IMR-90 (cell line): ENCODE results near the gene PMF1. TPM values are rescaled to one million over a fixed set of nuclear protein-coding genes. Genes with fewer than 3 reads are reported as not detected.

Source experiments
- ATAC-seq: fragments of 200-7000 bp; cut with Tn5 transposase; 2 replicates; pipeline ENCODE4 v1.9.1; 2020; ENCODE audit warnings: low read depth, mild to moderate bottlenecking, moderate library complexity
- BruUV-seq: library from RNA; stranded (reverse); fragments of 400-500 nt; replicated peaks from 2 replicates; lab custom pipeline; 2021; lab: Mats Ljungman, UMichigan
- CTCF ChIA-PET: fragments of 300-600 bp; formaldehyde crosslinking; extraction: SDS; loops from one replicate; lab custom pipeline; 2021; ENCODE audit warnings: antibody characterized with exemption; lab: Yijun Ruan, JAX
- POLR2A ChIA-PET: fragments of 300-600 bp; sonication (Branson Sonifier 250); formaldehyde crosslinking; loops from one replicate; lab custom pipeline; 2022; ENCODE audit warnings: antibody characterized with exemption; ENCODE audit not compliant: unreplicated experiment; lab: Charles Lee
- DNase-seq: peaks from one replicate; pipeline ENCODE4 v3.0.0; 2013
- H2AFZ ChIP-seq: replicated peaks from 2 replicates; pipeline ENCODE3; 2013; ENCODE audit warnings: low read length, mild to moderate bottlenecking; ENCODE audit not compliant: poor library complexity
- H2AK5ac ChIP-seq: 2 replicates; pipeline ENCODE4 v1.6.1; 2013; ENCODE audit warnings: low read depth, low read length, inconsistent platforms
- H2AK9ac ChIP-seq: replicated peaks from 2 replicates; pipeline ENCODE3; 2013; ENCODE audit warnings: mild to moderate bottlenecking, low read depth, low read length, moderate library complexity; ENCODE audit not compliant: poor library complexity
- H2BK120ac ChIP-seq: 2 replicates; pipeline ENCODE4 v1.6.1; 2013; ENCODE audit warnings: low read depth, low read length, inconsistent platforms
- H2BK15ac ChIP-seq: 3 replicates; pipeline ENCODE4 v1.6.1; 2013; ENCODE audit warnings: low read depth, low read length, inconsistent platforms
- H2BK20ac ChIP-seq: 2 replicates; pipeline ENCODE4 v1.6.1; 2013; ENCODE audit warnings: low read depth, mild to moderate bottlenecking, inconsistent platforms, low read length, moderate library complexity
- H2BK5ac ChIP-seq: 2 replicates; pipeline ENCODE4 v1.6.1; 2013; ENCODE audit warnings: mild to moderate bottlenecking, low read depth, low read length, inconsistent platforms; ENCODE audit not compliant: poor library complexity, severe bottlenecking
- H3K14ac ChIP-seq: replicated peaks from 2 replicates; pipeline ENCODE4 v1.6.1; 2013; ENCODE audit warnings: low read depth, low read length, inconsistent platforms
- H3K18ac ChIP-seq: 2 replicates; pipeline ENCODE4 v1.6.1; 2013; ENCODE audit warnings: low read depth, low read length, control low read depth
- H3K23ac ChIP-seq: 2 replicates; pipeline ENCODE4 v1.6.1; 2013; ENCODE audit warnings: low read depth, low read length, inconsistent platforms
- H3K27ac ChIP-seq: 2 replicates; pipeline ENCODE4 v1.5.1; 2013; ENCODE audit warnings: mild to moderate bottlenecking, control low read depth, low read length; ENCODE audit not compliant: insufficient read depth
- H3K27me3 ChIP-seq: 2 replicates; pipeline ENCODE4 v1.6.1; 2013; ENCODE audit warnings: low read length; ENCODE audit not compliant: control insufficient read depth, insufficient read depth
- H3K36me3 ChIP-seq: 2 replicates; pipeline ENCODE4 v1.6.1; 2013; ENCODE audit warnings: low read length, mixed read lengths; ENCODE audit not compliant: control insufficient read depth, insufficient read depth
- H3K4ac ChIP-seq: 2 replicates; pipeline ENCODE4 v1.6.1; 2013; ENCODE audit warnings: low read depth, low read length, inconsistent platforms
- H3K4me1 ChIP-seq: 2 replicates; pipeline ENCODE4 v1.6.1; 2013; ENCODE audit warnings: low read length, mixed read lengths; ENCODE audit not compliant: control insufficient read depth, insufficient read depth
- H3K4me2 ChIP-seq: 2 replicates; pipeline ENCODE4 v1.6.1; 2013; ENCODE audit warnings: low read depth, mild to moderate bottlenecking, control low read depth, low read length, moderate library complexity
- H3K4me3 ChIP-seq: 2 replicates; pipeline ENCODE4 v1.5.1; 2013; ENCODE audit warnings: low read depth, mild to moderate bottlenecking, control low read depth, low read length, moderate library complexity; ENCODE audit not compliant: insufficient read depth
- H3K56ac ChIP-seq: 2 replicates; pipeline ENCODE4 v1.6.1; 2013; ENCODE audit warnings: low read length, inconsistent platforms; ENCODE audit not compliant: insufficient read depth; ENCODE audit errors: extremely low read depth
- H3K79me1 ChIP-seq, 2 experiments: 2 replicates each; pipeline ENCODE4 v1.6.1; 2013; ENCODE audit warnings: low read length in 2 of 2, inconsistent platforms in 1 of 2, low read depth in 1 of 2
- H3K9ac ChIP-seq: 2 replicates; pipeline ENCODE4 v1.6.1; 2013; ENCODE audit warnings: low read depth, low read length, control low read depth
- H3K9me1 ChIP-seq: 2 replicates; pipeline ENCODE4 v1.6.1; 2013; ENCODE audit warnings: low read length, inconsistent platforms; ENCODE audit not compliant: insufficient read depth
- H3K9me3 ChIP-seq: 2 replicates; pipeline ENCODE4 v1.6.1; 2013; ENCODE audit warnings: low read length; ENCODE audit not compliant: control insufficient read depth, insufficient read depth
- H4K20me1 ChIP-seq: 2 replicates; pipeline ENCODE4 v1.6.1; 2013; ENCODE audit warnings: low read length, inconsistent platforms; ENCODE audit not compliant: insufficient read depth
- H4K5ac ChIP-seq: 2 replicates; pipeline ENCODE4 v1.6.1; 2013; ENCODE audit warnings: mild to moderate bottlenecking, low read depth, low read length, control low read depth
- H4K8ac ChIP-seq, 2 experiments: 2 replicates each; pipeline ENCODE4 v1.6.1; 2013; ENCODE audit warnings: low read depth in 2 of 2, low read length in 2 of 2, control low read depth in 1 of 2, inconsistent platforms in 1 of 2
- H4K91ac ChIP-seq: 2 replicates; pipeline ENCODE4 v1.6.1; 2013; ENCODE audit warnings: low read depth, low read length, inconsistent platforms; ENCODE audit not compliant: insufficient read depth
- BHLHE40 ChIP-seq: fragments of 150-350 bp; IDR thresholded peaks from 2 replicates; pipeline ENCODE4 v1.6.1; 2016; ENCODE audit warnings: mild to moderate bottlenecking, low read depth, low read length
- CEBPB ChIP-seq: IDR thresholded peaks from 2 replicates; pipeline ENCODE4 v1.6.1; 2012; ENCODE audit warnings: low read depth, low read length, improper control_type of control experiment
- CTCF ChIP-seq: conservative IDR thresholded peaks from 2 replicates; pipeline ENCODE4 v1.5.1; 2012; ENCODE audit warnings: mild to moderate bottlenecking, low read depth, low read length, improper control_type of control experiment
- ELK1 ChIP-seq: fragments of 150-350 bp; IDR thresholded peaks from 2 replicates; pipeline ENCODE4 v1.6.1; 2016; ENCODE audit warnings: low read depth, mild to moderate bottlenecking, low read length, moderate library complexity, borderline replicate concordance
- FOS ChIP-seq: fragments of 150-350 bp; IDR thresholded peaks from 2 replicates; pipeline ENCODE4 v1.6.1; 2016; ENCODE audit warnings: low read depth, low read length
- MAFK ChIP-seq: IDR thresholded peaks from 2 replicates; pipeline ENCODE4 v1.6.1; 2012; ENCODE audit warnings: low read depth, low read length, improper control_type of control experiment
- MAZ ChIP-seq: IDR thresholded peaks from 2 replicates; pipeline ENCODE4 v1.6.1; 2012; ENCODE audit warnings: low read depth, mild to moderate bottlenecking, low read length, improper control_type of control experiment, moderate library complexity, borderline replicate concordance
- NFE2L2 ChIP-seq: fragments of 150-350 bp; IDR thresholded peaks from 2 replicates; pipeline ENCODE4 v1.6.1; 2016; ENCODE audit warnings: low read depth, mild to moderate bottlenecking, low read length
- POLR2A ChIP-seq: IDR thresholded peaks from 2 replicates; pipeline ENCODE4 v1.6.1; 2012; ENCODE audit warnings: mild to moderate bottlenecking, low read depth, low read length
- RAD21 ChIP-seq: IDR thresholded peaks from 2 replicates; pipeline ENCODE4 v1.6.1; 2012; ENCODE audit warnings: low read length, improper control_type of control experiment
- RCOR1 ChIP-seq: IDR thresholded peaks from 2 replicates; pipeline ENCODE4 v1.6.1; 2012; ENCODE audit warnings: mild to moderate bottlenecking, low read length, improper control_type of control experiment; ENCODE audit not compliant: insufficient replicate concordance
- RFX5 ChIP-seq: IDR thresholded peaks from 2 replicates; pipeline ENCODE4 v1.8.0; 2012; ENCODE audit warnings: low read depth, mild to moderate bottlenecking, low read length, moderate library complexity
- SMC3 ChIP-seq: fragments of 150-350 bp; IDR thresholded peaks from 2 replicates; pipeline ENCODE4 v1.6.1; 2016; ENCODE audit warnings: low read depth, mild to moderate bottlenecking, antibody characterized with exemption, low read length, moderate library complexity
- USF2 ChIP-seq: fragments of 150-350 bp; IDR thresholded peaks from 2 replicates; pipeline ENCODE4 v1.6.1; 2017; ENCODE audit warnings: mild to moderate bottlenecking, antibody characterized with exemption, low read length, low read depth
- WGBS, 2 experiments: methylation state at CpG; one replicate each; pipeline versions ENCODE4 v1.1.5 to v1.1.7; 2013; ENCODE audit warnings: missing lambda C conversion rate in 2 of 2; ENCODE audit not compliant: insufficient read length in 1 of 2; ENCODE audit errors: extremely low coverage in 2 of 2; 5-methylcytosine and 5-hydroxymethylcytosine counted together
- dilution Hi-C: fragments of 300-500 bp; cut with HindIII; formaldehyde crosslinking; loops from one replicate; pipeline ENCODE4 v1.14.3; 2018; ENCODE audit warnings: low sequenced_read_pairs; ENCODE audit not compliant: unreplicated experiment
- in situ Hi-C: fragments of 300-500 bp; cut with MboI; formaldehyde crosslinking; loops from 3 replicates; pipeline ENCODE4 v1.14.3; 2019; ENCODE audit warnings: low sequenced_read_pairs, inconsistent platforms, mixed read lengths
- intact Hi-C: fragments of 100-400 bp; cut with micrococcal nuclease; formaldehyde crosslinking; loops from 2 replicates; pipeline ENCODE4 v1.10.0; 2022
- polyA plus RNA-seq, 3 experiments: library from polyadenylated mRNA; depleted of rRNA; stranded (reverse); fragments of >200 nt; gene quantifications; 2 replicates each; pipeline ENCODE4 v1.2.3, GENCODE V29; 2012; ENCODE audit warnings: low replicate concordance in 1 of 3
- total RNA-seq: library from RNA; depleted of rRNA; stranded (reverse); fragments of >200 nt; gene quantifications from 2 replicates; pipeline ENCODE4 v1.2.3, GENCODE V29; 2012

Gene PMF1
- total and polyA plus RNA-seq, 2 of the 4 experiments (the other 2 are of a cell fraction) = 54.8 to 73.4 TPM

- 65% methylated on average over 4 of the region's 16 CpGs; no CpG with 5 or more reads in 1 of the 2 experiments for WGBS, 2 experiments
- H3K27me3 ChIP-seq = peaks cover 12% of the 10 kb centered on the region; the same call in 1 of the 2 replicates
- no peak within 1 kb of the TSS for H3K18ac ChIP-seq
- in situ Hi-C loops (no loop called here), intact Hi-C loops (no loop called here), dilution Hi-C loops (no loop called here)
- H2BK5ac ChIP-seq = no peak within 1 kb of the TSS
- H2AK9ac ChIP-seq = peak within 1 kb of the TSS; percentile 44
- no peak within 1 kb of the TSS for H2AFZ ChIP-seq
- no peak within 1 kb of the TSS for H3K56ac ChIP-seq
- ChIA-PET CTCF (no interaction called here), POLR2A (interaction anchor here (0.6 kb wide), 1 partner anchor 35 kb away, joined by 4 read pairs; the partner anchor contains the start of gene SMG5)
- H2BK15ac ChIP-seq = no peak within 1 kb of the TSS
- H3K79me1 ChIP-seq = no peaks in the 10 kb centered on the region
- H3K4me1 ChIP-seq = peaks cover 2% of the 10 kb centered on the region; the same call in 1 of the 2 replicates
- no peak within 1 kb of the TSS for H2AK5ac ChIP-seq
- H3K9ac ChIP-seq = no peak within 1 kb of the TSS
- no TSS peak for BruUV-seq
- no peak within 1 kb of the TSS for H3K4ac ChIP-seq
- H3K9me1 ChIP-seq = no peaks in the 10 kb centered on the region
- H3K4me2 ChIP-seq = no peak within 1 kb of the TSS
- no peak within 1 kb of the TSS for H2BK20ac ChIP-seq
- H4K20me1 ChIP-seq = no peaks in the 10 kb centered on the region; the same call in none of the 2 replicates
- ATAC-seq (no peak; the same call in 1 of the 2 replicates), DNase-seq (no peak)
- no peak within 1 kb of the TSS for H3K14ac ChIP-seq
- no peak within 1 kb of the TSS for H3K27ac ChIP-seq
- 0 out of 2 replicates have a peak within 1 kb of the TSS, but pooled peaks have one; percentile 10 for H3K23ac ChIP-seq
- no peak within 1 kb of the TSS for H2BK120ac ChIP-seq
- H3K36me3 ChIP-seq = peaks cover 37% of the 10 kb centered on the region
- no peaks in the 10 kb centered on the region for H3K9me3 ChIP-seq
- no peak within 1 kb of the TSS for H4K8ac ChIP-seq
- no peak within 1 kb of the TSS for H3K4me3 ChIP-seq
- no peak within 1 kb of the TSS for H4K91ac ChIP-seq
- no peak within 1 kb of the TSS for H4K5ac ChIP-seq
- TF ChIP-seq CEBPB (no peak), BHLHE40 (no peak), RAD21 (no peak), NFE2L2 (no peak), FOS (no peak), CTCF (no peak), SMC3 (no peak), RCOR1 (no peak), RFX5 (no peak), MAFK (no peak), POLR2A (no peak), MAZ (no peak), USF2 (no peak), ELK1 (no peak)
Observed at GRCh38 chr1:156247460-156248322, 34.9 kb downstream of the PMF1 start, which contains the start of gene PAQR6. Gene PAQR6, minus strand, starts transcription at chr1:156248056. Its CDS starts 1,325 bp downstream, at chr1:156246731.
